Measurements from ENCODE around the gene RRP1.

Gene RRP1

GRCh38 chr21:43769325-43769958, 19.9 kb upstream of the RRP1 start:
- Histone ChIP-seq H3K4me2 (no peak overlapping the region), H3K27ac (no peak overlapping the region), H3K27me3 (ENCODE audit: insufficient read depth, low read depth) (no peaks in the 10 kb centered on the region), H3K36me3 (ENCODE audit: insufficient read depth) (no peaks in the 10 kb centered on the region), H3K4me1 (ENCODE audit: low read depth, poor library complexity, severe bottlenecking) (no peaks in the 10 kb centered on the region), H4K20me1 (ENCODE audit: insufficient read depth) (no peaks in the 10 kb centered on the region), H3K4me3 (IDR thresholded peaks at IDR 0.05; ENCODE audit: insufficient read depth, low read depth, low read length) (no peak overlapping the region), H3K79me2 (ENCODE audit: insufficient read depth, low read depth) (no peaks in the 10 kb centered on the region), H3K9ac (no peak overlapping the region), H2AFZ (ENCODE audit: low read depth) (no peak overlapping the region)
- TF ChIP-seq CTCF (conservative IDR thresholded peaks at IDR 0.05; ENCODE audit: low read depth, low read length): no peak

- no peaks in the 10 kb centered on the region for H3K79me2 ChIP-seq (ENCODE audit: insufficient read depth, low read depth)
- H3K4me2 ChIP-seq: no peak overlapping the region
- peaks cover 2% of the 10 kb centered on the region for H3K4me1 ChIP-seq (ENCODE audit: low read depth, poor library complexity, severe bottlenecking)
- no peak overlapping the region for H3K4me3 ChIP-seq (IDR thresholded peaks at IDR 0.05; ENCODE audit: insufficient read depth, low read depth, low read length)
- no peak for TF ChIP-seq CTCF (conservative IDR thresholded peaks at IDR 0.05; ENCODE audit: low read depth, low read length)
- no peak overlapping the region for H3K27ac ChIP-seq
- H2AFZ ChIP-seq (ENCODE audit: low read depth): no peak overlapping the region
- no peaks in the 10 kb centered on the region for H3K36me3 ChIP-seq (ENCODE audit: insufficient read depth)
- H4K20me1 ChIP-seq (ENCODE audit: insufficient read depth): no peaks in the 10 kb centered on the region
- no peaks in the 10 kb centered on the region for H3K27me3 ChIP-seq (ENCODE audit: insufficient read depth, low read depth)
- no peak overlapping the region for H3K9ac ChIP-seq
Observed at GRCh38 chr21:43770066-43770655, 19.2 kb upstream of the RRP1 start.

- Histone ChIP-seq H4K20me1 (ENCODE audit: insufficient read depth) (no peaks in the 10 kb centered on the region), H3K9ac (no peak overlapping the region), H3K4me3 (IDR thresholded peaks at IDR 0.05; ENCODE audit: insufficient read depth, low read depth, low read length) (no peak overlapping the region), H3K27ac (no peak overlapping the region), H3K4me1 (ENCODE audit: low read depth, poor library complexity, severe bottlenecking) (peaks cover 6% of the 10 kb centered on the region), H2AFZ (ENCODE audit: low read depth) (no peak overlapping the region), H3K79me2 (ENCODE audit: insufficient read depth, low read depth) (no peaks in the 10 kb centered on the region), H3K4me2 (no peak overlapping the region), H3K27me3 (ENCODE audit: insufficient read depth, low read depth) (no peaks in the 10 kb centered on the region), H3K36me3 (ENCODE audit: insufficient read depth) (no peaks in the 10 kb centered on the region)
- no peak for TF ChIP-seq CTCF (conservative IDR thresholded peaks at IDR 0.05; ENCODE audit: low read depth, low read length)
Observed at GRCh38 chr21:43771199-43771675, 18.1 kb upstream of the RRP1 start.

GRCh38 chr21:43771698-43772424, 17.5 kb upstream of the RRP1 start:
- no peak overlapping the region for H3K4me3 ChIP-seq (IDR thresholded peaks at IDR 0.05; ENCODE audit: insufficient read depth, low read depth, low read length)
- H3K4me1 ChIP-seq (ENCODE audit: low read depth, poor library complexity, severe bottlenecking): peaks cover 6% of the 10 kb centered on the region
- H3K9ac ChIP-seq: no peak overlapping the region
- no peaks in the 10 kb centered on the region for H3K36me3 ChIP-seq (ENCODE audit: insufficient read depth)
- no peak overlapping the region for H2AFZ ChIP-seq (ENCODE audit: low read depth)
- H3K27ac ChIP-seq: no peak overlapping the region
- no peaks in the 10 kb centered on the region for H3K27me3 ChIP-seq (ENCODE audit: insufficient read depth, low read depth)
- H4K20me1 ChIP-seq (ENCODE audit: insufficient read depth): no peaks in the 10 kb centered on the region
- H3K4me2 ChIP-seq: no peak overlapping the region
- H3K79me2 ChIP-seq (ENCODE audit: insufficient read depth, low read depth): no peaks in the 10 kb centered on the region
- no peak for TF ChIP-seq CTCF (conservative IDR thresholded peaks at IDR 0.05; ENCODE audit: low read depth, low read length)

Data from KMS-11 (cell line).